GM12875 (cell line): Measurements from ENCODE around the gene KIF1B.
A peak's percentile ranks its signal among the peaks of the same experiment; 100 is the strongest.
"Not testable (repeated sequence)": the region's sequence is repeated elsewhere in the genome, so short reads cannot be mapped to it uniquely, and the experiment has no call there.

ENCODE experiments used
- H3K4me3 ChIP-seq: one replicate; pipeline ENCODE4 v1.5.1; 2011; ENCODE audit warnings: low read depth, low read length, control low read depth
- TF ChIP-seq, protein P1 (sequence below): IDR thresholded peaks from 2 replicates; pipeline ENCODE4 v1.5.1; 2011; ENCODE audit warnings: low read depth, mild to moderate bottlenecking, control low read depth, inconsistent platforms, low read length, moderate library complexity, borderline replicate concordance; ENCODE audit not compliant: insufficient read depth

The KIF1B gene

DNA sequence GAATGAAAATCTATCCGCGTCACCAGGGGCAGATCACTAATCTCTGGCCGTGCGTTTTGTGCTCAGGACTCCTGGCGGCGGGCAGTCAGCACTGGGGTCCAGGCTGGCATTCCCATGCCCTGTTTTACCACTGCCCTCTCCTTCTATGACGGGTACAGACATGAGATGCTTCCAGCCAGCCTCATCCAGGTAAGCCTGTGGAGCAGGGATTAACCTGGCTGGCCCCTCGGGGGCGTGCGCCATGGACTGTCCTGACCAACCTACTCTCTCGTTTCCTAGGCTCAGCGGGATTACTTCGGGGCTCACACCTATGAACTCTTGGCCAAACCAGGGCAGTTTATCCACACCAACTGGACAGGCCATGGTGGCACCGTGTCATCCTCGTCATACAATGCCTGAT is 209.0 kb downstream of the KIF1B start:
- H3K4me3 ChIP-seq: no peak overlapping the region
- TF ChIP-seq, protein P1, sequence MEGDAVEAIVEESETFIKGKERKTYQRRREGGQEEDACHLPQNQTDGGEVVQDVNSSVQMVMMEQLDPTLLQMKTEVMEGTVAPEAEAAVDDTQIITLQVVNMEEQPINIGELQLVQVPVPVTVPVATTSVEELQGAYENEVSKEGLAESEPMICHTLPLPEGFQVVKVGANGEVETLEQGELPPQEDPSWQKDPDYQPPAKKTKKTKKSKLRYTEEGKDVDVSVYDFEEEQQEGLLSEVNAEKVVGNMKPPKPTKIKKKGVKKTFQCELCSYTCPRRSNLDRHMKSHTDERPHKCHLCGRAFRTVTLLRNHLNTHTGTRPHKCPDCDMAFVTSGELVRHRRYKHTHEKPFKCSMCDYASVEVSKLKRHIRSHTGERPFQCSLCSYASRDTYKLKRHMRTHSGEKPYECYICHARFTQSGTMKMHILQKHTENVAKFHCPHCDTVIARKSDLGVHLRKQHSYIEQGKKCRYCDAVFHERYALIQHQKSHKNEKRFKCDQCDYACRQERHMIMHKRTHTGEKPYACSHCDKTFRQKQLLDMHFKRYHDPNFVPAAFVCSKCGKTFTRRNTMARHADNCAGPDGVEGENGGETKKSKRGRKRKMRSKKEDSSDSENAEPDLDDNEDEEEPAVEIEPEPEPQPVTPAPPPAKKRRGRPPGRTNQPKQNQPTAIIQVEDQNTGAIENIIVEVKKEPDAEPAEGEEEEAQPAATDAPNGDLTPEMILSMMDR: no peak

DNA sequence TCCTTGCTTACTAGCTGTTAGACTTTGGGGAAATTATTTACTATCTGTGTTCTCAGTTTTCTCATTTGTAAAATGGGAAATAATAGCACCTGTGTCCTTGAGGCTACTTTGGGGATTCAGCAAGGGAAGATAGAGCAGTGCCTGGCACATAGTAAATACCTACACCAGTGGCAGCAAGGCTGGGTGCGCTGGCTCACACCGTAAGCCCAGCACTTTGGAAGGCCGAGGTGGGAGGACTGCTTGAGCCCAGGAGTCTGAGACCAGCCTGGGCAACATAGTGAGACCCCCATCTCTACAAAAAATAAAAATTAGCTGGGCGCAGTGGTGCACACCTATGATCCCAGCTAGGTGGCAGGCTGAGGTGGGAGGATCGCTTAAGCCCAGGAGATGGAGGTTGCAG is 211.3 kb downstream of the KIF1B start:
- no peak overlapping the region for H3K4me3 ChIP-seq
- TF ChIP-seq, protein P1: no peak

DNA sequence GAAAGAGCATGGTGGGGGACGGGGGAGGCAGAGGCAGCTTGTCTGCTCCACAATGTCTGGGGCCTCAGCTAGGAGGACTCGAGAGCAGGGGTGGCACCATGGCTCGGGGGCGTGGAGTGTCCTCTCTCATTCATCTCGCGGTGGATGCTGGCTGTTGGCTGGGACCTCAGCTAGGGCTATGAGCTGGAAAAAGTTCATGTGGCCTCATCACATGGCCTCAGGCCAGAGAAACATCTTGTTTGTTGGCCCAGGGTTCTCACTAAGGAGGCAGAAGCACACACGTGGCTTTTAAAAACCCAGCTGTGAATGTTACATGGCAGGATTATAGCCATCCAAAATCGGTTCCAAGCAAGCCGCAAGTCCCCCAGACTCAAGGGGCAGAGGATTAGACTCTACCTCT is 213.7 kb downstream of the KIF1B start:
- TF ChIP-seq, protein P1: no peak
- H3K4me3 ChIP-seq: no peak overlapping the region

DNA sequence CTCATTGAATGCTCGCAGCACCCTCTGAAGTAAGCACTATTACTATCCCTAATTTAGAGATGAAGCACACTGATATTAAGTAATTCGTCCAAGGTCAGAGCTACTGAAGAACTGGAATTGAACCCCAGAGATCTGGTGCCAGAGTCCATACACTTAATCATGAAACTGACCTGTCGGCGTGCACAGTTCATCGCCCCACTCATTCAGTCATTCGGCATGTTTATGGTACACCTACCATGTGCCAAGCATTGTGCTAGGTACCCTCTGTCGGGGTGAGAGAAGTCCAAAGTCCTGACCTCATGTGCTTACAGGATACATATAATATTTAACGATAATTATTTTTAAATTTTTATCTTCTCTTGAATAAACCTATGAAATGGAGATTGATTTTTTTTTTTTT is 214.3 kb downstream of the KIF1B start:
- TF ChIP-seq, protein P1: no peak
- H3K4me3 ChIP-seq: no peak overlapping the region

DNA sequence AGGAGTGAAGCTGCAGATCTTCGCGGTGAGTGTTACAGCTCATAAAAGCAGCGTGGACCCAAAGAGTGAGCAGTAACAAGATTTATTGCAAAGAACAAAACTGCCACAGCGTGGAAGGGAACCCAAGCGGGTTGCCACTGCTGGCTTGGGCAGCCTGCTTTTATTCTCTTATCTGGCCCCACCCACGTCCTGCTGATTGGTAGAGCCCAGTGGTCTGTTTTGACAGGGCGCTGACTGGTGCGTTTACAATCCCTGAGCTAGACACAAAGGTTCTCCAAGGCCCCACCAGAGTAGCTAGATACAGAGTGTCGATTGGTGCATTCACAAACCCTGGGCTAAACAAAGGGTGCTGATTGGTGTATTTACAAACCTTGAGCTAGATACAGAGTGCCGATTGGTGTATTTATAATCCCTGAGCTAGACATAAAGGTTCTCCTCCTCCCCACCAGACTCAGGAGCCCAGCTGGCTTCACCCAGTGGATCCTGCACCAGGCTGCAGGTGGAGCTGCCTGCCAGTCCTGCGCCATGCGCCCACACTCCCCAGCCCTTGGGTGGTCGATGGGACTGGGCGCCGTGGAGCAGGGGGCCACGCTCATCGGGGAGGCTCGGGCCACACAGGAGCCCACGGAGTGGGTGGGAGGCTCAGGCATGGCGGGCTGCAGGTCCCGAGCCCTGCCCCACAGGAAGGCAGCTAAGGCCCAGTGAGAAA is 215.6 kb downstream of the KIF1B start:
- not testable (repeated sequence) for H3K4me3 ChIP-seq

DNA sequence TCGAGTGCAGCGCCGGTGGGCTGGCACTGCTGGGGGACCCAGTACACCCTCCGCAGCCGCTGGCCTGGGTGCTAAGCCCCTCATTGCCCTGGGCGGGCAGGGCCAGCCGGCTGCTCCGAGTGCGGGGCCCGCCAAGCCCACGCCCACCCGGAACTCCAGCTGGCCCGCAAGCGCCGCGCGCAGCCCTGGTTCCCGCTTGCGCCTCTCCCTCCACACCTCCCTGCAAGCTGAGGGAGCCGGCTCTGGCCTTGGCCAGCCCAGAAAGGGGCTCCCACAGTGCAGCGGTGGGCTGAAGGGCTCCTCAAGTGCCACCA is 216.1 kb downstream of the KIF1B start:
- H3K4me3 ChIP-seq: not testable (repeated sequence)

DNA sequence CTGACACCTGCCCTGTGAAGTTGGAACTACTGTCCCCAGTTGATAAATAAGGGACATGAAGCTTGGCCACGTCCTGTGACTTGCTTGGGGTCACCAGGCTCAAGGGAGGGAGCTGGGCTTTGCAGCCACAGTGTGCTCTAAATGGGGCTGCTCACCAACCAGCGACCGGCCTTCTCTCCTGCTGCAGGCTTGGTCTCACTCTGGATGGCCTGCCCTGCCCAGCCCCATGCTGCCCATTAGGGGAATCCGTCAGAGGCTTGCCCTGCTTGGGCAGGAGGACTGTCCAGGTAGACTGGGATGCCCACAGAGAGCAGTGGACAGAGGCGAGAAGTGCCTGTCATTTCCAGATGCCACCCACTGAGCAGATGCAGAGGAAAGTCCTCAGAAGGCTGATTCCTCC is 218.6 kb downstream of the KIF1B start:
- H3K4me3 ChIP-seq: no peak overlapping the region
- TF ChIP-seq, protein P1: no peak

DNA sequence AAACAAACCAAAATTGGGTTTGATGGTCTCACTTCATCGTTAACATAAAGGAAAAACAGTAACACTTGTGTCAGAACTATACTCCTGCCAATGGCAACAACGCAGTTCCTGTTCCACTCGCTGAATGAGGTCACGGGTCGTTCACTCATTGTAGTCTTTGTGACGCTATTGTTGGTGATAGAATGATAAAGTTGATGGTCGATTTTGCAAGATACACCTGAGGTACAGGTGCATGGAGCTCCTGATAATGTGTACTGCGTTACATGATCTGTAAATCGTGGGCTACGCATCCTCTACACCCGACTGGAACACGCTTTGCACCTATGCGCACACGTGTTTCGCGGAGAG is 219.5 kb downstream of the KIF1B start:
- H3K4me3 ChIP-seq: peak overlapping the region; percentile 90
- TF ChIP-seq, protein P1: no peak
